GM21786 (cell line): Measurements from ENCODE around the gene C1RL.

Experiments used
- ATAC-seq: cut with Tn5 transposase; IDR thresholded peaks from one replicate; pipeline ENCODE4 v1.9.1; 2021; ENCODE audit not compliant: unreplicated experiment

The C1RL gene

GRCh38 chr12:7093486-7093885 is 15.5 kb downstream of the C1RL start:
- no peak for ATAC-seq

- no peak for ATAC-seq
These were observed 16.0 kb downstream of the C1RL start for GRCh38 chr12:7092986-7093460.

- ATAC-seq: no peak
These were observed 16.6 kb downstream of the C1RL start, which contains the start of gene C1R for GRCh38 chr12:7092229-7092985. Gene C1R, minus strand, starts transcription at chr12:7092445. Its CDS starts 57 bp downstream, at chr12:7092388.

GRCh38 chr12:7091660-7092228 is 17.3 kb downstream of the C1RL start:
- ATAC-seq: no peak

- no peak for ATAC-seq
These were observed 17.8 kb downstream of the C1RL start for GRCh38 chr12:7091171-7091570.

GRCh38 chr12:7090222-7090998 is 18.6 kb downstream of the C1RL start:
- ATAC-seq: no peak

GRCh38 chr12:7089196-7089871 is 19.7 kb downstream of the C1RL start:
- no peak for ATAC-seq

- ATAC-seq: no peak
These were observed 25.9 kb downstream of the C1RL start for GRCh38 chr12:7083125-7083524.

GRCh38 chr12:7081037-7081436 is 28.0 kb downstream of the C1RL start:
- no peak for ATAC-seq

- ATAC-seq: no peak
These were observed 29.2 kb downstream of the C1RL start for GRCh38 chr12:7079826-7080125.

- ATAC-seq: no peak
These were observed 30.9 kb downstream of the C1RL start for GRCh38 chr12:7078163-7078562.

GRCh38 chr12:7076493-7076892 is 32.5 kb downstream of the C1RL start:
- ATAC-seq: no peak

GRCh38 chr12:7075939-7076338 is 33.1 kb downstream of the C1RL start:
- no peak for ATAC-seq

- ATAC-seq: no peak
These were observed 33.5 kb downstream of the C1RL start for GRCh38 chr12:7075518-7075917.

- ATAC-seq: no peak
These were observed 35.1 kb downstream of the C1RL start for GRCh38 chr12:7073946-7074345.

GRCh38 chr12:7072554-7072953 is 36.5 kb downstream of the C1RL start:
- ATAC-seq: no peak

- no peak for ATAC-seq
These were observed 37.0 kb downstream of the C1RL start for GRCh38 chr12:7072035-7072434.

GRCh38 chr12:7069386-7069785 is 39.6 kb downstream of the C1RL start:
- ATAC-seq: no peak

GRCh38 chr12:7068994-7069346 is 40.0 kb downstream of the C1RL start:
- ATAC-seq: no peak

- no peak for ATAC-seq
These were observed 40.6 kb downstream of the C1RL start for GRCh38 chr12:7068240-7068993.

- no peak for ATAC-seq
These were observed 41.9 kb downstream of the C1RL start for GRCh38 chr12:7067096-7067495.
